ENCODE results near the gene TSPAN31. TPM values are rescaled to one million over a fixed set of nuclear protein-coding genes. Genes with fewer than 3 reads are reported as not detected.
A peak's percentile ranks its signal among the peaks of the same experiment; 100 is the strongest.

Gene TSPAN31
- total and polyA plus RNA-seq, 12 donors, result 25.3 to 115 (median 55.9) TPM

GRCh38 chr12:57762463-57762862, 17.6 kb downstream of the TSPAN31 start:
- peaks cover 24 to 27% of the 10 kb centered on the region in 2 donors for H3K4me1 ChIP-seq (replicated peaks in 1 of 2)
- H3K27me3 ChIP-seq, result no peaks in the 10 kb centered on the region
- intact Hi-C loops (cut with DNase I), result no loop called here

GRCh38 chr12:57763881-57764661, 19.2 kb downstream of the TSPAN31 start:
- 78 to 88% (median 83%) methylated on average over 6 of the region's 6 CpGs for WGBS, 4 donors
- Histone ChIP-seq H3K36me3 (replicated peaks in 1 of 2) (peaks cover 0 to 2% of the 10 kb centered on the region in 2 donors), H3K27me3 (no peaks in the 10 kb centered on the region), H3K9me3 (replicated peaks in 1 of 3) (no peaks in the 10 kb centered on the region), H3K4me3 (no peak overlapping the region), H3K4me1 (replicated peaks in 1 of 2) (peaks cover 24 to 27% of the 10 kb centered on the region in 2 donors), H3K27ac (no peak overlapping the region)
- TF ChIP-seq CTCF (IDR thresholded peaks at IDR 0.05) (no peak), POLR2A (IDR thresholded peaks at IDR 0.05) (no peak)
- DNase-seq, result no peak
- intact Hi-C loops (cut with DNase I), result no loop called here

More at GRCh38 chr12:57762463-57762862, 17.6 kb downstream of the TSPAN31 start:
- DNase-seq, result no peak
- WGBS, 4 donors, result 91 to 98% (median 95%) methylated on average over 2 of the region's 2 CpGs
- no peak overlapping the region for H3K27ac ChIP-seq
- no peaks in the 10 kb centered on the region for H3K9me3 ChIP-seq (replicated peaks in 1 of 3)
- no peak for TF ChIP-seq POLR2A (IDR thresholded peaks at IDR 0.05)
- TF ChIP-seq CTCF (IDR thresholded peaks at IDR 0.05), result no peak
- peaks cover 0 to 18% of the 10 kb centered on the region in 2 donors for H3K36me3 ChIP-seq (replicated peaks in 1 of 2)
- H3K4me3 ChIP-seq, result no peak overlapping the region

- H3K9me3 ChIP-seq (replicated peaks in 1 of 3), result no peaks in the 10 kb centered on the region
- H3K4me1 ChIP-seq (replicated peaks in 1 of 2), result peaks cover 24 to 27% of the 10 kb centered on the region in 2 donors
- intact Hi-C loops (cut with DNase I), result no loop called here
- no peaks in the 10 kb centered on the region for H3K36me3 ChIP-seq (replicated peaks in 1 of 2)
- peak in 2 of 7 donors; percentile 34 to 43 for DNase-seq
- no peak for TF ChIP-seq POLR2A (IDR thresholded peaks at IDR 0.05)
- TF ChIP-seq CTCF (IDR thresholded peaks at IDR 0.05), result no peak
- H3K27me3 ChIP-seq, result no peaks in the 10 kb centered on the region
- WGBS, 4 donors, result 15 to 34% (median 21%) methylated on average over 7 to 17 of the region's 17 CpGs
- H3K4me3 ChIP-seq, result peak overlapping the region in 1 of 4 donors; percentile 58
- peak overlapping the region in 1 of 5 donors; percentile 43 for H3K27ac ChIP-seq
These were observed 19.8 kb downstream of the TSPAN31 start for GRCh38 chr12:57764662-57765002.

GRCh38 chr12:57765003-57765697, 20.3 kb downstream of the TSPAN31 start:
- Histone ChIP-seq H3K27ac (peak overlapping the region in 1 of 5 donors; percentile 43), H3K27me3 (no peaks in the 10 kb centered on the region), H3K36me3 (replicated peaks in 1 of 2) (no peaks in the 10 kb centered on the region), H3K9me3 (replicated peaks in 1 of 3) (no peaks in the 10 kb centered on the region), H3K4me1 (replicated peaks in 1 of 2) (peaks cover 24 to 27% of the 10 kb centered on the region in 2 donors), H3K4me3 (peak overlapping the region in 1 of 4 donors; percentile 58)
- TF ChIP-seq POLR2A (IDR thresholded peaks at IDR 0.05), result no peak
- TF ChIP-seq CTCF (IDR thresholded peaks at IDR 0.05), result peak in 4 of 6 experiments; percentile 6 to 18 (median 12)
- intact Hi-C loops (cut with DNase I), result no loop called here
- DNase-seq, result peak in 6 of 7 donors; percentile 52 to 64 (median 56)
- 1 to 2% (median 1%) methylated on average over 22 to 60 of the region's 60 CpGs; no CpG with 5 or more reads in 1 of the 4 donors for WGBS, 4 donors
